Measurements from ENCODE around the gene FSTL4. TPM values are rescaled to one million over a fixed set of nuclear protein-coding genes. Genes with fewer than 3 reads are reported as not detected.
"Not testable (repeated sequence)": the region's sequence is repeated elsewhere in the genome, so short reads cannot be mapped to it uniquely, and the experiment has no call there.

The FSTL4 gene
- total and polyA plus RNA-seq, 2 donors from 2014 or later = 0.09 to 4.0 TPM

DNA sequence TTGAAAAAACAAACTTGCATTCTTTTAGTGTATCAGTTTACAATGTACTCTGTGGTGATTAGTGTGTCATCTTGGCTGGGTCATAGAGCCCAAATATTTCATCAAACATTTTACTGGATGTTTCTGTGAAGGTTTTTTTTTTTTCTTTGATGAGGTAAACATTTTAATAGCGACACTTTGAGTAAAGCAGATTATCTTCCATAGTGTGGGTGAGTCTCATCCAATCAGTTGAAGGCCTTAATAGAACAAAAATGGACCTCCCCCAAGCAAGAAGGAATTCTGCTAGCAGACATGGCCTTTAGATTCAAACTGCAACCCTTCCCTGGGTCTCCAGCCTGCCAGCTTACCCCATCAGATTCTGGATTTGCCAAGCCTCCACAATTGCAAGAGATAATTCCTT lies 72.5 kb downstream of the FSTL4 start:
- Histone ChIP-seq H3K9me3 (ENCODE audit: control insufficient read depth in 2 of 3, insufficient read depth in 1 of 3, low read length in 3 of 3) (no peaks in the 10 kb centered on the region), H3K27ac (ENCODE audit: low read depth in 2 of 2, low read length in 2 of 2) (no peak overlapping the region), H3K27me3 (ENCODE audit: control insufficient read depth, insufficient read depth, low read length) (no peaks in the 10 kb centered on the region), H3K4me3 (ENCODE audit: low read length in 3 of 3) (no peak overlapping the region), H3K9ac (ENCODE audit: low read length in 3 of 3) (no peak overlapping the region), H3K4me1 (ENCODE audit: control insufficient read depth in 2 of 3, insufficient read depth in 2 of 3, low read depth in 1 of 3, low read length in 3 of 3) (no peaks in the 10 kb centered on the region), H3K36me3 (ENCODE audit: control insufficient read depth in 2 of 3, insufficient read depth in 3 of 3, low read length in 3 of 3) (no peaks in the 10 kb centered on the region)
- FAIRE-seq = no peak
- TF ChIP-seq, protein P1, sequence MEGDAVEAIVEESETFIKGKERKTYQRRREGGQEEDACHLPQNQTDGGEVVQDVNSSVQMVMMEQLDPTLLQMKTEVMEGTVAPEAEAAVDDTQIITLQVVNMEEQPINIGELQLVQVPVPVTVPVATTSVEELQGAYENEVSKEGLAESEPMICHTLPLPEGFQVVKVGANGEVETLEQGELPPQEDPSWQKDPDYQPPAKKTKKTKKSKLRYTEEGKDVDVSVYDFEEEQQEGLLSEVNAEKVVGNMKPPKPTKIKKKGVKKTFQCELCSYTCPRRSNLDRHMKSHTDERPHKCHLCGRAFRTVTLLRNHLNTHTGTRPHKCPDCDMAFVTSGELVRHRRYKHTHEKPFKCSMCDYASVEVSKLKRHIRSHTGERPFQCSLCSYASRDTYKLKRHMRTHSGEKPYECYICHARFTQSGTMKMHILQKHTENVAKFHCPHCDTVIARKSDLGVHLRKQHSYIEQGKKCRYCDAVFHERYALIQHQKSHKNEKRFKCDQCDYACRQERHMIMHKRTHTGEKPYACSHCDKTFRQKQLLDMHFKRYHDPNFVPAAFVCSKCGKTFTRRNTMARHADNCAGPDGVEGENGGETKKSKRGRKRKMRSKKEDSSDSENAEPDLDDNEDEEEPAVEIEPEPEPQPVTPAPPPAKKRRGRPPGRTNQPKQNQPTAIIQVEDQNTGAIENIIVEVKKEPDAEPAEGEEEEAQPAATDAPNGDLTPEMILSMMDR (IDR thresholded peaks at IDR 0.05; ENCODE audit: borderline replicate concordance, extremely low read depth, insufficient read depth) = no peak
- DNase-seq = no peak
- intact Hi-C loops (cut with DNase I) = no loop called here

DNA sequence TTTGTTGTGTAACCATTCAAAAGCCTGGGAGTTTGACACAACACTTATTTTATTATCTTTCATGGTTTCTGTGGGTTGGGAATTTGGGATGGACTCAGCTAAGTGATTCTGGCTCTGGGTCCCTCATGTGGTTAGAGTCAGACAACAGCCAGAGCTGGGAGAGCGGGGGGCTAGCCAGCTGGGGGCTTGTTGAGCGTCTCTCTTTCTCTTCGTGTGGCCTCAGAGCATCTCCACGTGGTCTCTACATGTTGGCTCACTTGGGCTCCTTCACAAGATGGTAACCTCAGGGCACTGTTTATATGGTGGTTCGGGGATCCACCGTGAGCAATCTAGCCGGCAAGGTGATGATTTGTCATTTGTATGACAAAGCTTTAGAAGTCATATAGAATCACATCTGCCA lies 73.6 kb downstream of the FSTL4 start:
- intact Hi-C loops (cut with DNase I) = no loop called here
- H3K36me3 ChIP-seq (ENCODE audit: control insufficient read depth in 2 of 3, insufficient read depth in 3 of 3, low read length in 3 of 3) = no peaks in the 10 kb centered on the region
- H3K9ac ChIP-seq (ENCODE audit: low read length in 3 of 3) = no peak overlapping the region
- no peak overlapping the region for H3K4me3 ChIP-seq (ENCODE audit: low read length in 3 of 3)
- H3K4me1 ChIP-seq (ENCODE audit: control insufficient read depth in 2 of 3, insufficient read depth in 2 of 3, low read depth in 1 of 3, low read length in 3 of 3) = no peaks in the 10 kb centered on the region
- TF ChIP-seq, protein P1 (IDR thresholded peaks at IDR 0.05; ENCODE audit: borderline replicate concordance, extremely low read depth, insufficient read depth) = no peak
- H3K27ac ChIP-seq (ENCODE audit: low read depth in 2 of 2, low read length in 2 of 2) = no peak overlapping the region
- H3K27me3 ChIP-seq (ENCODE audit: control insufficient read depth, insufficient read depth, low read length) = no peaks in the 10 kb centered on the region
- FAIRE-seq (no peak), DNase-seq (no peak)
- no peaks in the 10 kb centered on the region for H3K9me3 ChIP-seq (ENCODE audit: control insufficient read depth in 2 of 3, insufficient read depth in 1 of 3, low read length in 3 of 3)

DNA sequence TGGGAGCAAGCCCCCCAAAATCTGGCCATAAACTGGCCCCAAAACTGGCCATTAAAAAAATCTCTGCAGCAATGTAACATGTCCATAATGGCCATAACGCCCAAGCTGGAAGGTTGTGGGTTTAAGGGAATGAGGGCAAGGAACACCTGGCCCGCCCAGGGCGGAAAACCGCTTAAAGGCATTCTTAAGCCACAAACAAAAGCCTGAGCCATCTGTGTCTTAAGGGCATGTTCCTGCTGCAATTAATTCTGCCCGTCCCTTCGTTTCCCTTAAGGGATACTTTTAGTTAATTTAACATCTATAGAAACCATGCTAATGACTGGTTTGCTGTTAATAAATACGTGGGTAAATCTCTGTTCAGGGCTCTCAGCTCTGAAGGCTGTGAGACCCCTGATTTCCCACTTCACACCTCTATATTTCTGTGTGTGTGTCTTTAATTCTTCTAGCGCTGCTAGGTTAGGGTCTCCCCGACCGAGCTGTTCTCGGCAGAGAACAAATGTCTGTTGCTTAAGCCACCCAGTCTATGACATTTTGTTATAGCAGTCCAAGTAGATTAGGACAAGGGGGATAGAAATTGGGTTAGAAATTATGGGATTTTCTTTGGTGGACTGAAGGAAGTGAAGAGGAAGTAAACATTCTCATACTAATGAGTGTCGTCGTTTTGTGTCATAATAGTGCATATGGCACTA lies 77.0 kb downstream of the FSTL4 start:
- H3K27me3 ChIP-seq (ENCODE audit: control insufficient read depth, insufficient read depth, low read length); intact Hi-C loops (cut with DNase I); H3K9me3 ChIP-seq (ENCODE audit: control insufficient read depth in 2 of 3, insufficient read depth in 1 of 3, low read length in 3 of 3); H3K36me3 ChIP-seq (ENCODE audit: control insufficient read depth in 2 of 3, insufficient read depth in 3 of 3, low read length in 3 of 3); FAIRE-seq; H3K27ac ChIP-seq (ENCODE audit: low read depth in 2 of 2, low read length in 2 of 2); H3K9ac ChIP-seq (ENCODE audit: low read length in 3 of 3); H3K4me1 ChIP-seq (ENCODE audit: control insufficient read depth in 2 of 3, insufficient read depth in 2 of 3, low read depth in 1 of 3, low read length in 3 of 3); H3K4me3 ChIP-seq (ENCODE audit: low read length in 3 of 3); DNase-seq: not testable (repeated sequence)

DNA sequence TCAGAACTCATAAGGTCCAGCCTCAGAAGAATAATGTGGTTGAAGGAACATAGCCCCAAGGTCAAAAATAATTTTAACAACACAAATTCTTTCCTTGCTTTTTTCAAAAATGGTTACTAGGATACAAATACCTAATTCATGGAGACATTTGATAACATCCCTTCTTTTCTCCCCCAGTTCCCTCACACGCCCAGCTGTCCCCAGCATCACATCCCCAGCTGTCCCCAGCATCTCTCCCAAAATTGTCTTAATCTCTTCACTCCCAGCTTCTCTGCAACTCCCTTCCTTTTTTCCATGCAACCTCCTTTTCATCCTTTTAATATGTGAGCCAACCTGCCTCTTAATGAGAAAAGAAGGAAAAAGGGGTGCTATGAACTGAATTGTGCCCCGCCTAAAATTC lies 77.8 kb downstream of the FSTL4 start:
- H3K27me3 ChIP-seq (ENCODE audit: control insufficient read depth, insufficient read depth, low read length) = no peaks in the 10 kb centered on the region
- H3K27ac ChIP-seq (ENCODE audit: low read depth in 2 of 2, low read length in 2 of 2) = no peak overlapping the region
- no peak overlapping the region for H3K4me3 ChIP-seq (ENCODE audit: low read length in 3 of 3)
- H3K36me3 ChIP-seq (ENCODE audit: control insufficient read depth in 2 of 3, insufficient read depth in 3 of 3, low read length in 3 of 3) = no peaks in the 10 kb centered on the region
- no peak for FAIRE-seq
- no peaks in the 10 kb centered on the region for H3K4me1 ChIP-seq (ENCODE audit: control insufficient read depth in 2 of 3, insufficient read depth in 2 of 3, low read depth in 1 of 3, low read length in 3 of 3)
- TF ChIP-seq, protein P1 (IDR thresholded peaks at IDR 0.05; ENCODE audit: borderline replicate concordance, extremely low read depth, insufficient read depth) = no peak
- intact Hi-C loops (cut with DNase I) = no loop called here
- H3K9ac ChIP-seq (ENCODE audit: low read length in 3 of 3) = no peak overlapping the region
- no peak for DNase-seq
- no peaks in the 10 kb centered on the region for H3K9me3 ChIP-seq (ENCODE audit: control insufficient read depth in 2 of 3, insufficient read depth in 1 of 3, low read length in 3 of 3)
